Transverse colon (tissue), 3 donors: Measurements from ENCODE around the gene CALN1.

Experiments used
- EP300 ChIP-seq: sonication (generic); formaldehyde crosslinking; IDR thresholded peaks from one replicate; pipeline ENCODE4 v1.6.1; 2017; ENCODE audit warnings: antibody characterized with exemption, low read depth
- TF ChIP-seq, protein P1 (sequence below), 5 experiments: fragments of 200-600 bp in 3 of 5; fragments of 450-650 bp in 2 of 5; sonication (generic) in 3 of 5; IDR thresholded peaks; 1 replicate in 2 of 5; 2 replicates in 3 of 5; pipeline ENCODE4 v1.5.1; 2016 to 2017; ENCODE audit warnings: antibody characterized with exemption in 5 of 5, inconsistent platforms in 3 of 5, mild to moderate bottlenecking in 2 of 5, moderate library complexity in 1 of 5

DNA sequence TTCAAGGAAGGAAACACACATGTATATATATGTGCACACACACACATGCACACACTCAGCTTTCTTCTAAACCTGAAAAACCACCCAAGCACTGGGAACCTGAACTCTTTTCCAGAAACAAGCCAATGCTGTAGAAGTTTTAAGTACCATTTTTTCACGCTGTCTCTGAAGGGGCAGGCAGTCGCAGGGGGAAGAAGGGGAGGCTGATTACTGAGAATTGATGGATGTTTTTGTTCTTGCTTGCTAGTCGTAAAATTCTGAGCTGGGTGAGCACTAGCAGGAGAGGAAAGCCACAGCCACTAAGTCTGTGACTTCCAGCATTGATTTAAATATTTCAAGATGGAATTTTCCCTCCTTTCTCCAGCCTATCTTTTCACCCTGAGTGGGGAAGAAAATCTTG, 391.8 kb downstream of the CALN1 start:
- TF ChIP-seq, protein P1, sequence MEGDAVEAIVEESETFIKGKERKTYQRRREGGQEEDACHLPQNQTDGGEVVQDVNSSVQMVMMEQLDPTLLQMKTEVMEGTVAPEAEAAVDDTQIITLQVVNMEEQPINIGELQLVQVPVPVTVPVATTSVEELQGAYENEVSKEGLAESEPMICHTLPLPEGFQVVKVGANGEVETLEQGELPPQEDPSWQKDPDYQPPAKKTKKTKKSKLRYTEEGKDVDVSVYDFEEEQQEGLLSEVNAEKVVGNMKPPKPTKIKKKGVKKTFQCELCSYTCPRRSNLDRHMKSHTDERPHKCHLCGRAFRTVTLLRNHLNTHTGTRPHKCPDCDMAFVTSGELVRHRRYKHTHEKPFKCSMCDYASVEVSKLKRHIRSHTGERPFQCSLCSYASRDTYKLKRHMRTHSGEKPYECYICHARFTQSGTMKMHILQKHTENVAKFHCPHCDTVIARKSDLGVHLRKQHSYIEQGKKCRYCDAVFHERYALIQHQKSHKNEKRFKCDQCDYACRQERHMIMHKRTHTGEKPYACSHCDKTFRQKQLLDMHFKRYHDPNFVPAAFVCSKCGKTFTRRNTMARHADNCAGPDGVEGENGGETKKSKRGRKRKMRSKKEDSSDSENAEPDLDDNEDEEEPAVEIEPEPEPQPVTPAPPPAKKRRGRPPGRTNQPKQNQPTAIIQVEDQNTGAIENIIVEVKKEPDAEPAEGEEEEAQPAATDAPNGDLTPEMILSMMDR (IDR thresholded peaks at IDR 0.05): no peak
- no peak for TF ChIP-seq EP300
